Stimulated activated CD8-positive, alpha-beta memory T cell treated with anti-CD3 and anti-CD28 coated beads, Interleukin-15, amount 100 ng/mL, for 4 hours (primary cell): Measurements from ENCODE around the gene POU3F1.
"Not testable (repeated sequence)": the region's sequence is repeated elsewhere in the genome, so short reads cannot be mapped to it uniquely, and the experiment has no call there.

Experiments
- DNase-seq, 2 donors: peaks; one replicate each; pipeline ENCODE4 v3.0.0-alpha.2; 2020; ENCODE audit warnings: low read depth in 2 of 2

The POU3F1 gene

GRCh38 chr1:38047603-38048141 lies 1.1 kb upstream of the POU3F1 start:
- no peak for DNase-seq

- peak; percentile 58 to 73 for DNase-seq
These were observed 450 bp upstream of the POU3F1 start for GRCh38 chr1:38046884-38047602.

GRCh38 chr1:38045401-38046332 lies 926 bp downstream of the POU3F1 start:
- DNase-seq, result no peak

- no peak for DNase-seq
These were observed 2.1 kb downstream of the POU3F1 start for GRCh38 chr1:38044221-38045215.

GRCh38 chr1:38043036-38043747 lies 3.4 kb downstream of the POU3F1 start:
- no peak for DNase-seq

GRCh38 chr1:38041936-38042834 lies 4.4 kb downstream of the POU3F1 start:
- no peak for DNase-seq

- DNase-seq, result no peak
These were observed 7.1 kb downstream of the POU3F1 start for GRCh38 chr1:38039331-38040088.

GRCh38 chr1:38038861-38039260 lies 7.7 kb downstream of the POU3F1 start:
- DNase-seq, result no peak

GRCh38 chr1:38037221-38037939 lies 9.2 kb downstream of the POU3F1 start:
- DNase-seq, result no peak

GRCh38 chr1:38034871-38035270 lies 11.7 kb downstream of the POU3F1 start:
- no peak for DNase-seq

GRCh38 chr1:38032992-38033391 lies 13.6 kb downstream of the POU3F1 start:
- DNase-seq, result not testable (repeated sequence)

GRCh38 chr1:38031513-38031866 lies 15.1 kb downstream of the POU3F1 start:
- no peak for DNase-seq

- DNase-seq, result no peak
These were observed 15.7 kb downstream of the POU3F1 start for GRCh38 chr1:38030596-38031512.

GRCh38 chr1:38029685-38030511 lies 16.7 kb downstream of the POU3F1 start:
- DNase-seq, result no peak

- no peak for DNase-seq
These were observed 17.4 kb downstream of the POU3F1 start for GRCh38 chr1:38029081-38029681.

- DNase-seq, result no peak
These were observed 17.9 kb downstream of the POU3F1 start for GRCh38 chr1:38028671-38029070.
